HG02973 (cell line): Measurements from ENCODE around the gene VDR.

Source experiments
- ATAC-seq: cut with Tn5 transposase; IDR thresholded peaks from one replicate; pipeline ENCODE4 v1.9.1; 2021; ENCODE audit warnings: moderate library complexity; ENCODE audit not compliant: unreplicated experiment

Gene VDR

DNA sequence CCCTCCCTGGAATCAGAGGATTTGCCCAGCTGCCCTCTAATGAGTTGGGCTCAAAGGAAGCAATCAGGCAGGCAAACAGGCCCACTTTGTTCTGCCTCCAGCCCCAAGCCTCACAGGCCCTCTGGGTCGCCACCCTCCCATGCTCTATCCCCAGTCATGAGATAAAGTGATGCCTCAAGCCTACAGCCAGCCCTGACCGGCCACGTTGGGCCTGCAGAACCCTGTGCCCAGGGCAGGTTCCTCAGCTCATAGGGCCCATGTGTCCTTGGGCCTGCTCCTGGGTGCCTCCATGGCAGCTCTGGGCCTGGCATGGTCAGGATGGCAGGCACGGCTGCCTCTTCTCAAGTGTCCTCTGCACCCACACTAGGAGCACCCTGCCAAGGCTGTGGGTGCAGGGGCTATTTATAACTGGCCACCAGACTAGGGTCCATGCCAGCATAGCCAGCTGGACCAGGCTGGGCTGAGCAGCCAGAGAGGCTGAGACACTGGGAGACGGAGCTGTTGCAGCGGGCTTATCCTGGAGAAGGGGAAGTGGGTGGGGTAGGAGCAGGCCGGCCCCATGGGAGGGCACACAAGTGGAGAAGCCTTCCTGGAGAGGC lies 105.3 kb downstream of the VDR start:
- no peak for ATAC-seq

DNA sequence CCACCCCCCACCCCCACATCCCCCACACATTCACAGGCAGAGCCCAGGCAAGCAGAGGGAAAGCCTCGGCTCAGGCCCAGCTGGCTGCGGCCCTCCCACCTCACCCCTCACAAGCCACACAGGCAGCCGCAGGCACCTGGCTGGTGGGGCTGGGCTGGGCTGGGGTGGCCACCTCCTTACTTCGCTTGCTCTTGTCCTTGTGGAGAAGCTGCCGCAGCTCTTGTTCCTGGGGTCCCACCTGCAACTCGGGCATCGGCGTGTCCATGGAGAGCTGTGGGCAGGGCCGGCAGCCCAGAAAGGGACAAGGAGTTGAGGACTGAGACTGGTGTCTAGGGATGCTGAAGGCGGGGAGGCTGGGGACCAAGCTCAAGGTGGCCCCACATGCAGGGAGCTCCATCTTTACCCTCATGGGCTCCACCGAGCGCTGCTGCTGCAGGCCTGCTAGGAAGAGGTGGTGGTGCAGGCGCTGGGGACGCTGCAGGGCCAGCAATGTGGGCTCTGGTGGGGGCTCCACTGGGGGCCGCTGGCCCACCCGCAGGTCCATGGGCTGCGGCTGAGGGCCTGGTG lies 106.3 kb downstream of the VDR start:
- ATAC-seq, result no peak

- ATAC-seq, result no peak
These were observed 107.4 kb downstream of the VDR start for GRCh38 chr12:47797441-47797840.

GRCh38 chr12:47795814-47796411 lies 108.9 kb downstream of the VDR start:
- ATAC-seq, result no peak

DNA sequence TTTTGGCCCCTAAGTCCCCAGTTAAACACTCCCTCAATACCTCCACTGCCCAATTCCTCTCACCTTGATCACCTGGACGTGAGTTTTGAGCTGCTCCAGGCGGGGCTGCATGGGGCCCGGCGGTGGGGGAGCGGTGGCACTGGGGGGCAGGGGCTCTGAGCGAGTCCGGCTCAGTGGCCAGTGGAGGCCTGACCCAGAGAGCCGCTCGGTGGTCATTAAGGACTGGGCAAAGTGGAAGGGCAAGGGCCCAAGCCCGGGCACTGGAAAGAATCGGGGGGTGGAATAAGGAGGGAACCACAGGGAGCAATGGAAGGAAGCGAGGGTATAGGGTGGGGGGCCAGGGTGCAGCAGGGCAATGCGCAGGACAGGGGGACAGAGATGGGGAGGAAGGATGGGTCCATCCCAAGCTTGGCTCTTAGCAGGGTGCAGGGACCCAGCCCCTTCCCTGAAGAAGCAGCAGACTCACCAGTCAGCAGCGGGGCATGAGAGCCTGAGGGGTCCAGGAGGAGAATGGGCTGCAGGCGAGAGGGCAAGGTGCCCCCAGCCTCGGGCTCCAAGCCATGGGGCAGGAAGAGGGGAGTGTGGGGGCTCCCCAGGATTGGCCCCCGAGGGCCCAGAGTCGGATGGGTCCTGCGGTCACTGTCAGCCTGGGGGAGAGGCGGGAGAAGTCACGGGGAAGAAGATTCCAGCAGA lies 109.5 kb downstream of the VDR start:
- ATAC-seq, result no peak

DNA sequence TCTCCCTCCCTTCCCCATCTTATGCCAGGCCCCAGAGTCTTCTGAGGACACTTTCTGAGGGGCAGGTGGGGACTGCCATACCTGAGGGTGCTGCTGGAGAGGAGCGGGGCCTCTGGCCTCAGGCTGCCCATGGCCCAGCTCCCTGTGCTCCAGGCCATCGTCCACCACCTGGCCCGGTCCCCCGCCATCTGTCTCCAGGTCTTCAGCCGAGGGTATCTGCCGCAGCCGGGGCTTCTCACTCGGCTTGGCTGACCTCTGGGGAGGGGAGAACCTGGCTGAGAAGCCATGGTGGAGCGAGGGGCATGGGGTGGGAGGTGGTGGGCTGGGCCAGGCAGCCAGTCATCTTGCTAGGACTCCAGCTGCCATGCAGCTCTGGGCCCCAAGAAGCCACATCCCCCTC lies 110.1 kb downstream of the VDR start:
- no peak for ATAC-seq

GRCh38 chr12:47793015-47793681 lies 111.6 kb downstream of the VDR start:
- ATAC-seq, result no peak

DNA sequence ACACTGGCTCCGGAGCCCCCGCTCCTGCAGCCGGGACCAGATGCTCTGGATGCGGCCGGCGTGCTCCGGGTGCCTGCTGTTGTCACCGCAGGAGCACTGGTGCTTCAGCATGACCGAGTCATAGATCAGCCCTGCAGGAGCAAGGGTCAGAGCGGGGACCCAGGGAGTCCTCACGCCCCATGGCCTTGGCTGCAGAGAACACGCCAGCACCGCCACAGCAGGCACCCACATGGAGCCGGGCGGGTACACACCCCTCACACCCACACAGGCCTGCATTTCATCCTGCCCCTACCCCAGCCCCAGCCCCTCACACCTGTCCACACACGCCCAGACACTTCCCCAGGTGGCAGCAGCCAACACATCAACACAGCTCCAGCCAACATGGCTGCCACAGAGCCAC lies 112.9 kb downstream of the VDR start:
- ATAC-seq, result no peak
